Ectodermal cell (in vitro differentiated cells): ENCODE data around the gene SEPTIN1.
"Not testable (repeated sequence)": the region's sequence is repeated elsewhere in the genome, so short reads cannot be mapped to it uniquely, and the experiment has no call there.

Experiments used
- H3K27ac ChIP-seq: 2 replicates; pipeline ENCODE4 v1.7.0; 2013; ENCODE audit warnings: mild to moderate bottlenecking, low read depth, low read length; ENCODE audit not compliant: insufficient read depth, poor library complexity, severe bottlenecking
- H3K27me3 ChIP-seq: 2 replicates; pipeline ENCODE4 v1.7.0; 2013; ENCODE audit warnings: mild to moderate bottlenecking, low read length; ENCODE audit not compliant: insufficient read depth, control insufficient read depth, poor library complexity, severe bottlenecking
- H3K36me3 ChIP-seq: one replicate; pipeline ENCODE4 v1.7.0; 2013; ENCODE audit warnings: low read length; ENCODE audit not compliant: control insufficient read depth, insufficient read depth
- H3K4me1 ChIP-seq: one replicate; pipeline ENCODE4 v1.7.0; 2013; ENCODE audit warnings: low read length; ENCODE audit not compliant: control insufficient read depth, insufficient read depth
- H3K4me3 ChIP-seq: 2 replicates; pipeline ENCODE4 v1.7.0; 2013; ENCODE audit warnings: low read depth, low read length, control low read depth; ENCODE audit not compliant: insufficient read depth
- H3K9me3 ChIP-seq: 2 replicates; pipeline ENCODE4 v1.7.0; 2013; ENCODE audit warnings: mild to moderate bottlenecking, low read length, moderate library complexity; ENCODE audit not compliant: control insufficient read depth
- WGBS, 2 experiments: methylation state at CpG; one replicate each; pipeline ENCODE4 v1.1.7; 2013; ENCODE audit warnings: missing lambda C conversion rate in 2 of 2; 5-methylcytosine and 5-hydroxymethylcytosine counted together

The SEPTIN1 gene

DNA sequence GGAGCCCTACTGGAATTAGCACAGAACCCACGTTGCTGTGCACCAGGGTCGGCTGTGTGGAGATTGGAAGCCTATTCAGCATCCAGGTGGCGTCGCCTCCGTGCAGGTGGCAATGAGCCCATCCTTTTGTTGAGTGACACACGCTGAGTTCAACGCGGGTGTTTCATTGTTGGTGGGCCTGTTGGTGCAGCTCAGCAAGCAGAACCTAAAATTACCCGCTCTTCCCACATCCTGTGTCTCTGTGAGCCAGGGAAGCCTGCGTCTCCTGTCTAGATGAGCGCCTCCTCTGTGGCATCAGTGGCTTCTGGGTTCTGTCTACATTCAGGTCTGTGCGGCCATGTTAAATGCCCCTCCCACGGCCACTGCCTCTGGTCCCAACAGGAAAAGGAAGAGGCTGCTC, 41.7 kb downstream of the SEPTIN1 start:
- Histone ChIP-seq H3K4me1 (no peaks in the 10 kb centered on the region), H3K27ac (no peak overlapping the region), H3K4me3 (no peak overlapping the region), H3K36me3 (no peaks in the 10 kb centered on the region), H3K27me3 (no peaks in the 10 kb centered on the region), H3K9me3 (no peaks in the 10 kb centered on the region)
- WGBS, 2 experiments, result 92 to 93% methylated on average over 13 of the region's 13 CpGs

DNA sequence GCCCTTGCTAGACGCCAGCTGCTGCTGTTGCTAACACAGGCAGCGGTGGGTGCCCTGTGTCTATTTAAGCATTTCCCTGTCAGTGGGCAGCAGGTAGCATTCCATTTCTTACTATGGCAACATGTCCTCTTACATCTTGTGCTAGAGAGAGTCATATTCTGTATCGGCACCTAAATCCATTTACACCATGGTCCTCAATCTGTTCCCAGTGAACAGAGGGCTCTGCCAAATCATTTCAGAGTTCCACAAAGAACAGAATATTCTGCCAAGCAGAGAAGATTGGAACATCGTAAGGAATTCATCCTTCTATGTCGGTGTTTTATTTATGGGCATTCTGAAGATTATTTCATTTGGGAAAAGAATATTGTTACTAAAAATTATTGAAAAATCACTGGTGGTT, 43.6 kb downstream of the SEPTIN1 start:
- H3K27ac ChIP-seq, H3K27me3 ChIP-seq, H3K36me3 ChIP-seq, H3K4me3 ChIP-seq, H3K4me1 ChIP-seq, H3K9me3 ChIP-seq: not testable (repeated sequence)
- 91 to 97% methylated on average over 3 to 4 of the region's 5 CpGs for WGBS, 2 experiments

DNA sequence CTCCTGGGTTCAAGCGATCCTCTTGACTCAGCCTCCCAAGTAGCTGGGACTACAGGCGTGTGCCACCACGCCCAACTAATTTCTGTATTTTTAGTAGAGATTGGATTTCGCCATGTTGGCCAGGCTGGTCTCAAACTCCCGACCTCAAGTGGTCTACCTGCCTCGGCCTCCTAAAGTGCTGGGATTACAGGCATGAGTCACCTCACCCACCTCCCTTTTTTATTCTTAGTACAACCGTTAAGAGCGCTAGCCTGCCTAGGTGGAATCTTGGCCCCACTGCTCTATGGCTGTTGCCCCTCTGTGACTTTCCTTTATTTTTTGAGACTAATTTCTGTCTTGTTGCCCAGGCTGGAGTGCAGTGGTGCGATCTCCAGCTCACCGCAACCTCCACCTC, 44.4 kb downstream of the SEPTIN1 start:
- H3K27me3 ChIP-seq, H3K27ac ChIP-seq, H3K4me3 ChIP-seq, H3K9me3 ChIP-seq, H3K4me1 ChIP-seq, H3K36me3 ChIP-seq: not testable (repeated sequence)
- WGBS, 2 experiments, result 93% methylated on average over 9 to 10 of the region's 10 CpGs

DNA sequence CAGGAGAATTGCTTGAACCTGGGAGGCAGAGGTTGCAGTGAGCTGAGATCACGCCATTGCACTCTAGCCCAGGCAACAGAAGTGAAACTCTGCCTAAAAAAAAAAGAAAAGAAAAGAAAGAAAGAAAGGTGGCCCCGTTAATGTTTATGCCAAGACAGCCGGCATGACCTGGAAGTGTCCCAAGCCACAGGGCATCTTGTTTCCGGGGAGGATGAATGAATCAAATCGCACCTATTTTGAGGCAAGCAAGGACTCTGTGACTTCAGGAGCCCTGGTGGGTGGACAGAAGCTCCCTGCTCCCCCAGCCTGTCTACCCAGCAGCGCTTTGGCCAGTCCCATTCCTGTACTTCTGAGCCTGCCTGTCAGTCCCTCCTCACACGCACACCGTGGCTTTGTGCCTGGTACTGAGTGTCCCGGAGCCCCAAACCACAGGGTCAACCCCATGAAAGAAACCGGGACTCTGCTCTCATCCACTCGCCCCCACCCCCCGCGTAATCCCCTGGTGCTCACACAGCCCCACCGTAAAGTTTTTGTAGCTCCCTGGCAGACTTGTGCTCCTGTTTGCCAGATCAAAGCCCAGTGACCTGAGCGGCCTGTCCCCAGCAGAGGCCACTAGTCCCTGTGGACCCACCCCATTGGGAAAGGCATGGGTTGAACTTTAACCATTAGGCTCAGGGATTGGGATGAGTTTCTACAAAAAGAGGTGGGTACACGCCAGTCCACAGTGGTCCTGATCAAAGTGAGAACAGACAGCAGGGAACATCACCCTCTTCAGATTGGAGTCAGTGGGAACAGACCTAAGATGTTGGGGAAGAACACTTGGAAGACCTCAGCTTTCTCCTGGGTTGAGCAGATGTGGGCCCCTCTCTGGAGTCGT, 46.5 kb downstream of the SEPTIN1 start:
- H3K36me3 ChIP-seq, result no peaks in the 10 kb centered on the region
- H3K27me3 ChIP-seq, result no peaks in the 10 kb centered on the region
- WGBS, 2 experiments, result 82 to 84% methylated on average over 17 of the region's 17 CpGs
- H3K4me3 ChIP-seq, result no peak overlapping the region
- no peaks in the 10 kb centered on the region for H3K9me3 ChIP-seq
- no peaks in the 10 kb centered on the region for H3K4me1 ChIP-seq
- no peak overlapping the region for H3K27ac ChIP-seq

DNA sequence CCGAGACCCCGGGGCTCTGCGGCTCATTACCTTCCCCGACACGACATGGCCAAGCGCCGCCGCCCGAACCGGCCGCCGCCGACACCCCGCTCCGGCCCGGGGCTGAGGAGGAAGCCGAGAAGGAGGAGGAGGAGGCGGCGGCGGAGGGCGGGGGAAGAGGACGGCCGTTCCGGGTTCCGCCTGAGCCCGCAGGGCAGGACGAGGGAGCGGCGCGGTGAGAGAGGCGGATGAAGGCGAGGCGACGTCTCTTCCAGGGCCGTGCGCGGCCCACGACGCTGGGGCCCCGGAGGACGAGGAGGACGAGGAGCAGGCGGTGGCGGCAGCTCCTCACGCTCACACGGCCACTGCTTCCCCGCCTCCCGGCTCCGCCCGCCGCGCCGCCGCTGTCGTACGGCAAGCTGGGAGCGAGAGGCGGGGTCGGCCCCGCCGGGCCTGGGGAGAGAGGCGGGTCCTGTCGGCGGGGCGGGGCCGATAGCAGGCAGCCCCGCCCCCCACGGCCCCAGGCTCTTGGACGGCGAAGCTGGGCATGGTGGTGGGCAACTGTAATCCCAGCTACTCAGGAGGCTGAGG, 47.2 kb downstream of the SEPTIN1 start:
- 0 to 1% methylated on average over 68 to 70 of the region's 70 CpGs for WGBS, 2 experiments
- not testable (repeated sequence) for H3K4me1 ChIP-seq, H3K9me3 ChIP-seq, H3K27me3 ChIP-seq, H3K36me3 ChIP-seq
- Histone ChIP-seq H3K27ac (peak overlapping the region; percentile 92), H3K4me3 (peak overlapping the region; percentile 58)

DNA sequence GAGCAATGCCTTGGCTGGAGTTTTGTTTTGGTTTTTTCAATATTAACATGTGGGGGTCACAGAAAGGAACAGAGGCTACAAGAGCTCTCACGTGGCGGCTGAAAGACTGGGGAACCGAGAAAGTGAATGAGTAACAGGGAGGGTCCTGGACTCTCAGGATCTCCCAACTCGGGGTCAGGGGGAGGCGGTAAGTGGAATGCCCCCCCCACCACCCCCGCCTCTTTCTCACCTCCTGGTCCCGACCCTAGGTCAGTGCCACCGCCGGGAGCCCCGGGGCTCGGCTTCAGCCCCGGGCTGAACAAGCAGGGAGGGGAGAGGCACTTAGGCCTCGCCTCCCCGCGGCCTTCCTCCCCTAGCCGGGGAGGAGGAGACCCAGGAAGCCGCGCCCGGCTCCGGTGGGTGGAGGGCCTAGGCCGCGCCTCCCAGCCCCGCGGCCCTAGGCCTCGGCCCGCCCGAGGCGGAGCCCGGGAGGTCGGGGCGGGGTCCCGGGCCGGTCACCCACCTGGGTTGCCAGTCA, 47.8 kb downstream of the SEPTIN1 start:
- peak overlapping the region; percentile 58 for H3K4me3 ChIP-seq
- WGBS, 2 experiments, result 0 to 1% methylated on average over 14 of the region's 33 CpGs
- H3K36me3 ChIP-seq, H3K27me3 ChIP-seq, H3K4me1 ChIP-seq, H3K9me3 ChIP-seq: not testable (repeated sequence)
- H3K27ac ChIP-seq, result peak overlapping the region; percentile 8
